HepG2 (cell line): ENCODE measurements around the gene HNF1B. TPM values are rescaled to one million over a fixed set of nuclear protein-coding genes. Genes with fewer than 3 reads are reported as not detected.

Experiments used
- GATA4 ChIP-seq: sonication (generic); IDR thresholded peaks from 2 replicates; pipeline ENCODE4 v1.6.1; 2016; ENCODE audit warnings: antibody characterized with exemption, low read depth, borderline replicate concordance
- KDM2A ChIP-seq: sonication (generic); formaldehyde crosslinking; IDR thresholded peaks from 2 replicates; pipeline ENCODE4 v1.4.0; 2020; ENCODE audit warnings: low read depth, missing genetic modification reagents, borderline replicate concordance
- MATR3 ChIP-seq: sonication (generic); formaldehyde crosslinking; IDR thresholded peaks from 2 replicates; pipeline ENCODE4 v1.4.0; 2020; ENCODE audit warnings: missing genetic modification reagents
- MBD4 ChIP-seq: IDR thresholded peaks from 2 replicates; pipeline ENCODE4 v1.6.1; 2012; ENCODE audit warnings: low read length, inconsistent platforms, borderline replicate concordance
- MEIS2 ChIP-seq: sonication (generic); formaldehyde crosslinking; IDR thresholded peaks from 2 replicates; pipeline ENCODE4 v1.9.0; 2021; ENCODE audit warnings: mild to moderate bottlenecking, missing genetic modification reagents
- MLXIP ChIP-seq: sonication (generic); formaldehyde crosslinking; IDR thresholded peaks from 2 replicates; pipeline ENCODE4 v1.9.0; 2021; ENCODE audit warnings: missing genetic modification reagents, borderline replicate concordance
- NFYC ChIP-seq: IDR thresholded peaks from 2 replicates; pipeline ENCODE4 v1.6.1; 2016; ENCODE audit warnings: missing genetic modification reagents, missing compliant biosample characterization
- RAD51 ChIP-seq: fragments of 450-650 bp; IDR thresholded peaks from 2 replicates; pipeline ENCODE4 v1.6.1; 2016; ENCODE audit warnings: borderline replicate concordance
- REST ChIP-seq, 2 experiments: IDR thresholded peaks; 2 replicates each; pipeline ENCODE4 v1.6.1; 2011 to 2012; ENCODE audit warnings: low read length in 2 of 2, borderline replicate concordance in 1 of 2, low read depth in 1 of 2, mild to moderate bottlenecking in 1 of 2, moderate library complexity in 1 of 2
- SOX13 ChIP-seq, 3 experiments: fragments of 450-650 bp in 1 of 3; sonication (generic) in 1 of 3; formaldehyde crosslinking in 1 of 3; IDR thresholded peaks in 2 of 3; conservative IDR thresholded peaks in 1 of 3; 2 replicates each; pipeline versions ENCODE4 v1.5.0 to v1.6.1; 2016 to 2020; ENCODE audit warnings: antibody characterized with exemption in 1 of 3, mild to moderate bottlenecking in 1 of 3, missing compliant biosample characterization in 1 of 3, missing genetic modification reagents in 1 of 3, moderate library complexity in 1 of 3
- SP2 ChIP-seq: sonication (generic); formaldehyde crosslinking; IDR thresholded peaks from 2 replicates; pipeline ENCODE4 v1.5.1; 2020; ENCODE audit warnings: mild to moderate bottlenecking, missing genetic modification reagents
- ZFYVE20 ChIP-seq: sonication (generic); formaldehyde crosslinking; IDR thresholded peaks from 2 replicates; pipeline ENCODE4 v1.8.0; 2023; ENCODE audit warnings: low read depth, mild to moderate bottlenecking, moderate library complexity, missing genetic modification reagents, borderline replicate concordance
- ZKSCAN5 ChIP-seq: sonication (generic); formaldehyde crosslinking; IDR thresholded peaks from 2 replicates; pipeline ENCODE4 v1.5.1; 2020; ENCODE audit warnings: mild to moderate bottlenecking, missing genetic modification reagents
- ZNF33B ChIP-seq: sonication (generic); formaldehyde crosslinking; IDR thresholded peaks from 2 replicates; pipeline ENCODE4 v1.5.1; 2020; ENCODE audit warnings: mild to moderate bottlenecking, missing genetic modification reagents
- ZNF558 ChIP-seq: sonication (generic); formaldehyde crosslinking; IDR thresholded peaks from 2 replicates; pipeline ENCODE4 v1.9.0; 2022; ENCODE audit warnings: mild to moderate bottlenecking, missing genetic modification reagents, borderline replicate concordance
- ZNF574 ChIP-seq: sonication (generic); formaldehyde crosslinking; IDR thresholded peaks from 2 replicates; pipeline ENCODE4 v1.4.0; 2020; ENCODE audit warnings: missing genetic modification reagents
- ZNF747 ChIP-seq: sonication (generic); formaldehyde crosslinking; IDR thresholded peaks from 2 replicates; pipeline ENCODE4 v1.8.1; 2023; ENCODE audit warnings: missing genetic modification reagents, mild to moderate bottlenecking, borderline replicate concordance
- polyA plus RNA-seq, 8 experiments: library from polyadenylated mRNA; depleted of rRNA in 3 of 8; stranded (reverse) in 7 of 8; unstranded in 1 of 8; fragments of >200 nt; fragmentation: Illumina TruSeq in 4 of 8; extraction: Trizol in 4 of 8; gene quantifications; 2 replicates each; pipeline versions ENCODE4 v1.2.1 to v1.2.3, GENCODE V29; 2011 to 2016; ENCODE audit warnings: low read depth in 4 of 8, missing spikeins in 1 of 8, mixed read lengths in 1 of 8; ENCODE audit not compliant: insufficient read depth in 1 of 8
- total RNA-seq, 5 experiments: library from RNA; depleted of rRNA; stranded (reverse); fragments of >200 nt; fragmentation: Illumina TruSeq; extraction: Trizol; gene quantifications; 2 replicates each; pipeline ENCODE4 v1.2.3, GENCODE V29; 2016; ENCODE audit warnings: low read depth in 1 of 5

Gene HNF1B
- total and polyA plus RNA-seq, 2 of the 13 experiments (the other 11 are each of a cell fraction or from before 2014, with no cell fraction given): 1.9 to 5.3 TPM

- TF ChIP-seq MATR3 (no peak), ZKSCAN5 (CRISPR knock-in tag) (no peak), NFYC (no peak), ZFYVE20 (no peak), ZNF747 (CRISPR knock-in tag) (no peak), ZNF574 (CRISPR knock-in tag) (no peak), MBD4 (peak; percentile 78; the same call in 1 of the 2 replicates), MEIS2 (peak; percentile 49; the same call in 1 of the 2 replicates), KDM2A (CRISPR knock-in tag) (no peak), SOX13 (IDR thresholded peaks at IDR 0.05) (0 out of 2 replicates have a peak, but pooled peaks have one; percentile 47), SOX13 (CRISPR knock-in tag; conservative IDR thresholded peaks at IDR 0.05 in 1 of 2, IDR thresholded peaks at IDR 0.05 in 1 of 2) (peak in 1 of 2 experiments; percentile 87; a peak in 2 of 4 replicates), ZNF33B (CRISPR knock-in tag) (no peak), SP2 (CRISPR knock-in tag) (no peak), ZNF558 (CRISPR knock-in tag) (no peak), RAD51 (no peak), REST (IDR thresholded peaks at IDR 0.05; ENCODE audit: borderline replicate concordance in 1 of 2, low read depth in 1 of 2, low read length in 2 of 2) (peak in 1 of 2 experiments; percentile 63; a peak in 1 of 4 replicates), GATA4 (peak; percentile 86; the same call in 1 of the 2 replicates), MLXIP (CRISPR knock-in tag) (no peak)
Observed at GRCh38 chr17:37698132-37698910, 46.5 kb downstream of the HNF1B start (continued).
